ENCODE results near the gene RAB40C.

Gene RAB40C

GRCh38 chr16:667780-668518 is 78.1 kb downstream of the RAB40C start, which contains the start of gene RHOT2:
Gene RHOT2, plus strand, starts transcription at chr16:668132. Its CDS starts 68 bp downstream, at chr16:668200.
- TF ChIP-seq CTCF (IDR thresholded peaks at IDR 0.05; ENCODE audit: low read depth, low read length) = peak; percentile 40
- DNase-seq (ENCODE audit: low read depth in 2 of 2) = peak; percentile 90 to 94
- H3K4me3 ChIP-seq (replicated peaks in 1 of 2; ENCODE audit: low read depth in 2 of 2, low read length in 2 of 2) = peak within 1 kb of the TSS; percentile 78 to 93

- DNase-seq (ENCODE audit: low read depth in 2 of 2) = peak; percentile 12 to 15
- TF ChIP-seq CTCF (IDR thresholded peaks at IDR 0.05; ENCODE audit: low read depth, low read length) = no peak
- H3K4me3 ChIP-seq (replicated peaks in 1 of 2; ENCODE audit: low read depth in 2 of 2, low read length in 2 of 2) = peak overlapping the region; percentile 78 to 93
These were observed 78.8 kb downstream of the RAB40C start for GRCh38 chr16:668519-669171.

- H3K4me3 ChIP-seq (replicated peaks in 1 of 2; ENCODE audit: low read depth in 2 of 2, low read length in 2 of 2) = peak overlapping the region in 1 of 2 donors; percentile 3
- TF ChIP-seq CTCF (IDR thresholded peaks at IDR 0.05; ENCODE audit: low read depth, low read length) = no peak
- DNase-seq (ENCODE audit: low read depth in 2 of 2) = no peak
These were observed 79.8 kb downstream of the RAB40C start for GRCh38 chr16:669666-670065.

GRCh38 chr16:670485-671352 is 80.9 kb downstream of the RAB40C start:
- DNase-seq (ENCODE audit: low read depth in 2 of 2) = no peak
- TF ChIP-seq CTCF (IDR thresholded peaks at IDR 0.05; ENCODE audit: low read depth, low read length) = no peak
- no peak overlapping the region for H3K4me3 ChIP-seq (replicated peaks in 1 of 2; ENCODE audit: low read depth in 2 of 2, low read length in 2 of 2)

GRCh38 chr16:671353-672131 is 81.7 kb downstream of the RAB40C start:
- TF ChIP-seq CTCF (IDR thresholded peaks at IDR 0.05; ENCODE audit: low read depth, low read length) = no peak

GRCh38 chr16:672371-672770 is 82.5 kb downstream of the RAB40C start:
- DNase-seq (ENCODE audit: low read depth in 2 of 2) = no peak
- no peak overlapping the region for H3K4me3 ChIP-seq (replicated peaks in 1 of 2; ENCODE audit: low read depth in 2 of 2, low read length in 2 of 2)
- TF ChIP-seq CTCF (IDR thresholded peaks at IDR 0.05; ENCODE audit: low read depth, low read length) = no peak

More at GRCh38 chr16:671353-672131, 81.7 kb downstream of the RAB40C start:
- no peak overlapping the region for H3K4me3 ChIP-seq (replicated peaks in 1 of 2; ENCODE audit: low read depth in 2 of 2, low read length in 2 of 2)
- DNase-seq (ENCODE audit: low read depth in 2 of 2) = no peak

Measured in cardiac fibroblast (primary cell).